Body of pancreas (tissue), 4 donors: ENCODE results near the gene ZNF213.

Experiments
- POLR2A ChIP-seq, 3 donors: fragments of 450-650 bp; IDR thresholded peaks; one replicate each; pipeline ENCODE4 v1.6.1; 2016; ENCODE audit warnings: antibody characterized with exemption in 3 of 3, mild to moderate bottlenecking in 2 of 3
- TF ChIP-seq, protein P1 (sequence below), 7 experiments: fragments of 450-650 bp in 4 of 7; fragments of 200-600 bp in 3 of 7; sonication (generic) in 3 of 7; IDR thresholded peaks; one replicate each; pipeline ENCODE4 v1.5.1; 2016 to 2019; ENCODE audit warnings: antibody characterized with exemption in 7 of 7

- TF ChIP-seq POLR2A (IDR thresholded peaks at IDR 0.05): no peak
- TF ChIP-seq, protein P1, sequence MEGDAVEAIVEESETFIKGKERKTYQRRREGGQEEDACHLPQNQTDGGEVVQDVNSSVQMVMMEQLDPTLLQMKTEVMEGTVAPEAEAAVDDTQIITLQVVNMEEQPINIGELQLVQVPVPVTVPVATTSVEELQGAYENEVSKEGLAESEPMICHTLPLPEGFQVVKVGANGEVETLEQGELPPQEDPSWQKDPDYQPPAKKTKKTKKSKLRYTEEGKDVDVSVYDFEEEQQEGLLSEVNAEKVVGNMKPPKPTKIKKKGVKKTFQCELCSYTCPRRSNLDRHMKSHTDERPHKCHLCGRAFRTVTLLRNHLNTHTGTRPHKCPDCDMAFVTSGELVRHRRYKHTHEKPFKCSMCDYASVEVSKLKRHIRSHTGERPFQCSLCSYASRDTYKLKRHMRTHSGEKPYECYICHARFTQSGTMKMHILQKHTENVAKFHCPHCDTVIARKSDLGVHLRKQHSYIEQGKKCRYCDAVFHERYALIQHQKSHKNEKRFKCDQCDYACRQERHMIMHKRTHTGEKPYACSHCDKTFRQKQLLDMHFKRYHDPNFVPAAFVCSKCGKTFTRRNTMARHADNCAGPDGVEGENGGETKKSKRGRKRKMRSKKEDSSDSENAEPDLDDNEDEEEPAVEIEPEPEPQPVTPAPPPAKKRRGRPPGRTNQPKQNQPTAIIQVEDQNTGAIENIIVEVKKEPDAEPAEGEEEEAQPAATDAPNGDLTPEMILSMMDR (IDR thresholded peaks at IDR 0.05): no peak
Observed at GRCh38 chr16:3121851-3122467, 12.9 kb upstream of the ZNF213 start.
